CD4-positive, alpha-beta T cell treated with Interleukin-12 subunit alpha and Interleukin-12 subunit beta, for 1 hour (primary cell): ENCODE results near the gene CKB.

Experiments used
- DNase-seq: peaks from one replicate; pipeline ENCODE4 v3.0.0-alpha.2; 2020

CKB gene

GRCh38 chr14:103537175-103537990, 14.8 kb upstream of the CKB start:
- DNase-seq: no peak

- DNase-seq: no peak
These were observed 14.1 kb upstream of the CKB start for GRCh38 chr14:103536693-103537092.

- DNase-seq: no peak
These were observed 13.4 kb upstream of the CKB start for GRCh38 chr14:103535891-103536565.

- no peak for DNase-seq
These were observed 12.7 kb upstream of the CKB start for GRCh38 chr14:103535081-103535890.

- DNase-seq: no peak
These were observed 12.0 kb upstream of the CKB start for GRCh38 chr14:103534576-103535061.

GRCh38 chr14:103533999-103534575, 11.5 kb upstream of the CKB start:
- DNase-seq: no peak

- no peak for DNase-seq
These were observed 10.7 kb upstream of the CKB start for GRCh38 chr14:103533137-103533998.

- no peak for DNase-seq
These were observed 9.8 kb upstream of the CKB start for GRCh38 chr14:103532216-103533136.

- DNase-seq: no peak
These were observed 9.0 kb upstream of the CKB start for GRCh38 chr14:103531421-103532215.

GRCh38 chr14:103530831-103531230, 8.2 kb upstream of the CKB start:
- DNase-seq: no peak

- DNase-seq: peak; percentile 18
These were observed 7.8 kb upstream of the CKB start for GRCh38 chr14:103530390-103530789.

GRCh38 chr14:103529383-103530365, 7.0 kb upstream of the CKB start:
- DNase-seq: no peak

GRCh38 chr14:103528587-103529382, 6.2 kb upstream of the CKB start, which contains the start of gene TRMT61A:
Gene TRMT61A, plus strand, starts transcription at chr14:103529196. Its CDS starts 783 bp downstream, at chr14:103529979.
- DNase-seq: peak; percentile 84

- DNase-seq: no peak
These were observed 5.5 kb upstream of the CKB start for GRCh38 chr14:103528146-103528586.

- peak; percentile 14 for DNase-seq
These were observed 4.9 kb upstream of the CKB start for GRCh38 chr14:103527408-103528145.

- no peak for DNase-seq
These were observed 4.3 kb upstream of the CKB start for GRCh38 chr14:103526914-103527248.
